ENCODE measurements around the gene MFSD1.

Gene MFSD1

DNA sequence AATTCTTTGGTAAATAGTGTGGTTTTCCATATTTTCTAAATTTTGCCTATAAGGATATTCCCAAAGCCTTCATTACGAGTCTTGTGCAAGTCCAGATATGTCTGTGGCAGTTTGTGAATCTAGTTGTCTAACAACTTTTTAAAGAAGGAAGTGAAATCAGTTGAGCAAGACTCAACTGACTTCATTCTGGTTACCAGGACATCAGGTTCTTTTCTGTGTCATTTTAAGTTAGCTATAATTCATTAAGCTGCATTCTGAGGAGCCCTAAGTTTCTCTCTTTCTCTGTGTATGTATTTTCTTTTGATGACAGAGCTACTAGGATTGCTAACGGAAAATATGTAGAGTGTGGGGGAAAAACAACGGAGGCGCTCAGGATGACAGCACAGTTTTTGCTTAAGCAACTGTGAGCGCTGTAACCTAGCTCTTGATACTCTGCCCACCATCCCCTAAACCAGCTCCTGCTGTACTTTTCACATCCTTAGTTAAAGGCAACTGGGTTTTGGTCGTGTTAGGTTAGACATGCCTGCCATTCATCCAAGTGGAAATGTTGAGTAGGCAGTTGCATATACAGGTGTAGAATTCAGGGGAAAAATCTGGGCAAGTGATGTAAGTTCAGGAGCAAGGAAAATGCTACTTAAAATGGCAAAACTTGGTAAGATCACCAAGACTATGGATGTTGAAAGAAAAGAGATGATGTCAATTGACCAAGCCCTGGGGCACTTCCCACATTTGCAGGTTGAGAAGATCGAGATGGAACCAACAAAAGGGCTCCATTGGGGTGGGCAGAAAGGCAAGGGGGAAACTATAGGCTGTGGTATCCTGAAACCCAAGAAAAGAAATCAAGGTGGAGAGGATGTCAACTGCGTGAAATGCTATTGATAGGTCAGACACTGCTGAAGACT lies 9.2 kb downstream of the MFSD1 start:
- no peak for DNase-seq (ENCODE audit: low read depth in 1 of 2, low spot score in 1 of 2)

DNA sequence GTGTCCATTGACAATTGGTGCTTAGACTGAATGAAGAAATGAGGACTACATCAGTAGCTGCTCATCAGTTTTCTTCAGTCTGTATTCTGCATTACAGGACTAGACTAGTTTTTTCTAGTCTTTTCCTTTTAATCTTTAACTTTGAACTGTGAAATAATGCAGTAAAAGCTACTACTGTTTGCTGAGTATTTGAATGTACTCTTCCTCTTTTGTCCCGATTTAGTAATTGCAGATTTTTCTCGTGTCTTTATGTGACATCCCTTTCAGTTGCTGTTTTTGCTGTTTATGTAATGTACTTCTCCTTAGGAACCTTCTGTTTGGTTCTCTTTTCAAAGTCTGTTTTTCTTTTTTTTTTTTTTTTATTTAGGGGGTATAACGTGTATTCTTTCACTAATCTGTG lies 17.4 kb downstream of the MFSD1 start:
- DNase-seq (ENCODE audit: low read depth in 1 of 2, low spot score in 1 of 2), result no peak

DNA sequence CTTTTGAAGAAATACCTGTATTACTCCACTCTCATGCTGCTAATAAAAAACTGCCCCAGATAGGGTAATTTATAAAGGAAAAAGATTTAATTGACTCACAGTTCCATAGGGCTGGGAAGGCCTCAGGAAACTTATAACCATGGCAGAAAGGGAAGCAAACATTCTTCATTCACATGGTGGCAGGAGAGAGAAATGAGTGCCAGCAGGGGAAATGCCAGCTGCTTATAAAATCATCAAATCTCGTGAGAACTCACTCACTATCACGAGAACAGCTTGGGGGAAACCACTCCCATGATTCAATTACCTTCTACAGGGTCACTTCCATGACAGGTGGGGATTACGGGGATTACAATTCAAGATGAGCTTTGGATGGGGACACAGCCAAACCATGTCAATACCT lies 18.7 kb downstream of the MFSD1 start:
- no peak for DNase-seq (ENCODE audit: low read depth in 1 of 2, low spot score in 1 of 2)

DNA sequence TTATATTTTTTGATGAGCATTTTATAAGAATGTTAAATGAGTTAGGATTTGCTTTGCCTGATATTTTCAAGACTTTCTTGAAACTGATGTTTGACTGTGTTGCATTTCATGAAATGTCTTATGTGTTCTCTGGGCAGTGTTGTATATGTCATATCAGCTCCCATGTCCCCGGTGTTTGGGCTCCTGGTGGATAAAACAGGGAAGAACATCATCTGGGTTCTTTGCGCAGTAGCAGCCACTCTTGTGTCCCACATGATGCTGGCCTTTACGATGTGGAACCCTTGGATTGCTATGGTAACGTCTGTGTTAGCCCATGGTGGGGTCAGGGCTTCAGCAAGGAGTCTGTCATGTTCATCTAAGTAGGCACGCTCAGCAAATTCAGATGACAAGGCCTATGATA lies 20.0 kb downstream of the MFSD1 start:
- no peak for DNase-seq (ENCODE audit: low read depth in 1 of 2, low spot score in 1 of 2)

DNA sequence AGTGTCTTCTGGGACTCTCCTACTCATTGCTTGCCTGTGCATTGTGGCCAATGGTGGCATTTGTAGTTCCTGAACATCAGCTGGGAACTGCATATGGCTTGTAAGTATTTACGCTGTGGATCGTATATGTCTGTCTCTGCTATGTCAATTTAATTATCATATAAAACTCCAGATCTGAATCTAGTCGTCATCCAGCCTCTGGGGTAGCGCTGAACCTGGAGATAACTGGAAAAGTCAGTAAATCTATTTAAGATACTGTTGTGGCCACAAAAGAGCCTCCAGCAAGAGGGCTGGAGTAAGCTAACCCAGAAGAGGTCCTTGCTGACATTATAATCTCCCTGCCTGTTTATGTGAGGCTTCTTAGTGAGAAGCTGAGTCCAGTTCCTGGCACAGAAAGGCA lies 21.6 kb downstream of the MFSD1 start:
- DNase-seq (ENCODE audit: low read depth in 1 of 2, low spot score in 1 of 2), result no peak

DNA sequence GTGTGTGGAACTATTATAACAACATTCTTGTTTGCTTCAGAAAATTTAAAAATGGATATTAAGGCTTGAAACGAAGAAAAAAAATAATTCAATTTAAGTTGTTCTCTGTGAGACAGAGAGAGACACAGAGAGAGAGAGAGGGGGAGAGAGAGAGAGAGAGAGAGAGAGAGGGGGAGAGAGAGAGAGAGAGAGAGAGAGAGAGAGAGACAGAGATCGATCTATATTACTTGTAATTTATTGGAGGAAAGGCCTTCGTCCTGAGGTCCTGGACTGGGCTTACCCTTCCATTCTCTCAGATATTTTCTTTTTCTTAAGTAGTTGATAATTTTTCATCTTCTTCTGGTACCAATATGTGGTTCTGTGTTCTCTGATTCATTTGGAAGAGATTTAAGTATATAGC lies 25.9 kb downstream of the MFSD1 start:
- DNase-seq (ENCODE audit: low read depth in 1 of 2, low spot score in 1 of 2), result no peak

DNA sequence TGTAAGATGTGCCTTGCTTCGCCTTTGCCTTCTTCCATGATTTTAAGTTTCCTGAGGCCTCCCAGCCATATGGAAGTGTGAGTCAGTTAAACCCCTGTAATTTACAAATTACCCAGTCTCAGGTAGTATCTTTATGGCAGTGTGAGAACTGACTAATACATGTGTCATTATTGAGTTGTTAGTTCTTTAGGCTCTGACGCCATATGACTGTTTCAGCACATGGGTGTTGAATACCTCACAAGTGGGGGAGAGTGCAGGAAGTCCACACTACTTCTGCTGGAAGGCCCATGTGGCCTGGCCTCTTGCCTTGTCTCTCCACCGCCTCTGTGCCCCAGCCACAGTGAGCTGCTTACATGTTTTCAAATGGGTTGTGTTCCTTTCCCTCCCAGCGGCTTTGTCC lies 28.5 kb downstream of the MFSD1 start:
- DNase-seq (ENCODE audit: low read depth in 1 of 2, low spot score in 1 of 2), result no peak

DNA sequence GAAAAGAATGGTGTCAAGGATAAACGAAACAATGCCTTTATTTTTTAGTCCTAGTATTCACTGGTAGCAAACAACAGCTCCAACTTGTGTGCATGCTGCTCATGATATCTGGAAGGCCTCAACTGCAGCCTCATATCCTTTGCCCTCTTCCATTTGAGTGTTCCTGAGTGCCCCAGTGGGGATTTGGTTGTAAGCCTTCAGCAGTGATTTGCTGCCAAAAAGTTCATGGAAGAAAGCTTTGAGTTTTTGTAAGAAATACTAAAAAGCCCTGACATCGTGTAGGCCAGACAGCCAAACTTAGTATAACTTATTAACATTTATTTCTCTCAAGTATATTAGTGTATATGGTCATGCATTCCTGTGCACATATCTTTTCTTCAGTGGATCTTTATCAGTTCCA lies 30.0 kb downstream of the MFSD1 start:
- no peak for DNase-seq (ENCODE audit: low read depth in 1 of 2, low spot score in 1 of 2)

DNA sequence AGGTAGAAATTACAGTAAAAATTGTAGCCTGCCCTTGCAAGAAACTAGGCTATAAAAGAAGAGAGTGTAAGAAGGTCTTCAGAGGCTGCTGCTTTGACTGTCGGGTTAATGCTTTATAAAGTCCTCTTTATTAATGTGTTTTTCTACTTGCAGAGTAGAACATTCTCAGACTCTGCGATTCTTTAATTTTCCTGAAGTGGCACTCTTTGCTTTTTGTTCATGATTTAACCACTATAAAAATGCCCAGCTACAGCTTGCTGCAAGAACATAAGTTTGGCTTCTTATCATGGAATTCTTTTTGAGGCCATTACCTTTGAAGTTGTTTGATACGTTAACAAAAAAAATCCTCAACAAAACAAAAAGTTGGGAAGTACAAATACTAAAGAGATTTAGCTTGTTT lies 33.8 kb downstream of the MFSD1 start:
- no peak for DNase-seq (ENCODE audit: low read depth in 1 of 2, low spot score in 1 of 2)

DNA sequence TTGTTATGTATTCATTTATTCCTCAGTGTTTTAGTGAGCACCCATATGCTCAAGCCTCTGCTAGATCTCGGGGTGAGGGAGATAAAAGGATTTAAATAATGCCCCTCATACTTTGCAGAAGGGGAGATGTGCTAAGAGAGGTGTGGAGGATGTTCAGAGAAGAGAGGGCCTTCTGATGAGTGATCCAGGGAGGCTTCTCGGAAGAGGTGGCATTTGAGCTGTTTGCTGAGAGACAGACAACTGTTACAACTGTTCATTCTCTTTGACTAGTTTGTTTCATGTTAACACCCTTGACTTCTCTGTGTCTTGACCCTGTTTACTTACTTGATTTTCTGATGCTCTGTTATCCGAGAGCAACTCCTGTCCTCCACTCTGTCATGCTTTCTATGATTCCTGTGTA lies 34.5 kb downstream of the MFSD1 start:
- no peak for DNase-seq (ENCODE audit: low read depth in 1 of 2, low spot score in 1 of 2)

DNA sequence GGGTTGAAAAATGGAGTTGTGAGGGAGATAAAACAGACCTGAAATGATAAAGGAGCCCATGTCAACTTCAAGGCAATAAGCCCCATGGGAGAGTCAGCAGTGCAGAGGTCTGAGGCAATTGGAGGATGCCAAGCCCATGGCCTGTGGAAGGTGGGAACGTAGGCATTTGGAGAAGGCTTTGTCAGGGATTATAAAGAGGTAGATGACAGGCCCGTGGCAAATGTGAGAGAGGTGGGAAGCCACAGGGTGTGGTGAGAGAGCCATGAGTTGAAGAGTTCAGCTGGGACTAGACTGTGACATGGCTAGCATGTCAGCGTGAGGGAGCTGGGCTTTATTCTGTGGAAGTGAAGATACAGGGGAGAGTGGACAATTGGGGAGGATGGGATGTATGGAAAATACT lies 35.4 kb downstream of the MFSD1 start:
- DNase-seq (ENCODE audit: low read depth in 1 of 2, low spot score in 1 of 2), result no peak

DNA sequence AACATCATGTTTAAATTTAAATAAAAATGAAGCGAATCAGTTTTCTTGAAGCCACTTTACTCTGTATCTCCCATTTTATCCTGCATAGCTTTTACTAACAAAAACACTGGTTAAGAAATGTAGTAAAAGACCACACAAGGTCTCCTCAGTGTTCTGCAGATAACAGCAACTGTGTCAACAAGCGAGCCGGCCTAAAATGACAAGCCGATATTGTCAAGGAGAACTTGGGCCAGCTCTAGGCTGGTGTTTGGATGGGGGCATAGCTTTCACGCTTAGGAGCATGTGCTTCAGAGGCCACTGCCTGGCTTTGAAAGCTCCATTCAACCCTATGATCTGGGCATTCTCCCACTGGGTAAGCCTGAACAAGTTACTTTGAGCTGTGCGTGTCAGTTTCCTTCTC lies 38.1 kb downstream of the MFSD1 start:
- DNase-seq (ENCODE audit: low read depth in 1 of 2, low spot score in 1 of 2), result no peak

DNA sequence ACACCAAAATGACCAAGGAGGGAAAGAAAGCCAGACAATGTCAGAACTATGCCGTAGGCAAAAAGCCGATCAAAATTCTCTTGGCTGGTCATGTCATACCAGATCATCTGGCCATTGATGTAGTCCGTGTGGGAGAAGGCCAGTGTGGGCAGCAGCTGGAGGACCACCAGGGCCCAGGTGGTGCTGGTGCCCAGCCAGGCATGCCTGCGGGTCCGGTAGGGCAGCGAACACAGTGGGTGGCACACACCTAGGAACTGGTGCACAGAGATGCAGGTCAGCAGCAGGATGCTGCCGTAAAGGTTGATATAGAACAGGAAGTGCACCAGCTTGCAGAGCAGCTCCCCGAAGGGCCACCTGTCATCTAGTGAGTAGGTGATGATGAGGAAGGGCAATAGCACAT lies 39.5 kb downstream of the MFSD1 start:
- no peak for DNase-seq (ENCODE audit: low read depth in 1 of 2, low spot score in 1 of 2)

DNA sequence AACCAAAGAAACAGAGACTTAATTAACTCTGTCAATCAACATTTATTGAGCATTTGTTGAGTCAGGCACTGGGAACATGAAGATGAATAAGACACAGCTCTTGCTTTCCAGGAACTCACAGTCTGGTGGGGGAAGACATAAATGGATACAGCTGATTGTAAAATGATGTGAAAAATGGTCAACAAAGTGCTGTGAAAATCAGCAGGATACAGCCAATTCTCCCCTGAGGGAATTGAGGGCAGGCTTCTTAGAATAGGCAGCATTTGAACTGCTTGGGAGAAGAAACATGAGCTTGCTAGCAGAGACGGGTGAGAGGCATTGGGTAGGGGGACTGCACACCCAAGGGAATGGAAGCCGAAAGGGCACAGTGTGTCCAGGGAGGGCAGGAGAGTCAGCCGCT lies 41.1 kb downstream of the MFSD1 start:
- DNase-seq (ENCODE audit: low read depth in 1 of 2, low spot score in 1 of 2), result no peak

DNA sequence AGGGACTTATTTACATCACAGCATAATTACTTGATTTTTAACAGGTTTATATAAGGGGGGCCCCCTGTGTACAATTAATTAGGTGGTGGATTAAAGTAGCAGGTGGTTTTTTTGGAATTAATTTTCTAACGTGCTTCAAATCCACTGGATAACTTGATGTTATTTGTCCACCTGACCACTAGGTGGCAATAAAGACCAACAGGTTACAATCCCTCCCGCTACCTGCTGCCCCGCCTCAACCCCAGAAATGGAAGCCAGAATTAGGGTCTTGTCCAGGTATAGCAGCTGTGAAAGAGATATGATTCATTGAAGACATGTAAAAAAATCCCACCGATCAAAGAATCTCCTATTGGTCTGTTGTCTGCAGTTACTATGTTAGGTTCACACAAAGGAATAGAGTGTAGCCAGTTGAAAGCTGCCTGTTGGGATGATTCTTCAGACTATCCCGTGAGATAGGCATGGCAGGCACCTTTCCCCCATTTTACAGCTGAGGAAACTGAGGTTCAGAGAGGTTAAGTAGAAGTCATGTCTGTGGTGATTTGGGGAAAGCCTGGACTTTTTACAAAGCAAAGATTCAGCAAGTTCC lies 44.0 kb downstream of the MFSD1 start:
- DNase-seq (ENCODE audit: low read depth in 1 of 2, low spot score in 1 of 2), result no peak

DNA sequence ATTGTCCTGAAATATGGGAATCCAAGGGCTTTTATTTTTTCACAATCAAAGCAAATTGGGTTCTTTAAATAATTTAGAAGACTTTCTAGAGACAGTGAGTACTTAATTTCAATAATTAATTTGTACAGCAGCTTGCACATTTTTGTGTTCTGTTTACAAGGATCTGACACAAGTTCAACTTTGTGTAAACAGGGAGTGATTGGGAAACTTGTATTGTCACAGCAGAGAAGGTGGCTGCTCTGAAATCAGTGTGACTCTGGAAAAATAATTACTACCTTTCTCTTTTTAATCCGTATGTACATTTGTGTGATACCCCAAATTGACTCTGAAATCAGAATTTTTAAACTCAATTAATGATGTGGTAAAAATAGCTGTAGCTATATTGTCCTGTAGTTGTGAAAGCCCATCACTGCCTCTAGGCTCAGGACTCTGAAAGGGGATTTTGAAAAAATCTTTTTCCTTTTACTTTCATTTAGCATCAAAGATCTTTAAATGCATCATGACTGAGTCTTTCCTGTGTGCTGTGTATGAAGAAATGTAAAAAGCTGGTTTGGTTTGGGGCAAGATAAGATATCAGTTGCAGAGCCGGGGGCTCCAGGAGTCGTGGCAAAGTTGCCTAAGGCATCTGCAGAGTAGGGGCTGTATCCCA lies 45.1 kb downstream of the MFSD1 start:
- DNase-seq (ENCODE audit: low read depth in 1 of 2, low spot score in 1 of 2), result no peak

DNA sequence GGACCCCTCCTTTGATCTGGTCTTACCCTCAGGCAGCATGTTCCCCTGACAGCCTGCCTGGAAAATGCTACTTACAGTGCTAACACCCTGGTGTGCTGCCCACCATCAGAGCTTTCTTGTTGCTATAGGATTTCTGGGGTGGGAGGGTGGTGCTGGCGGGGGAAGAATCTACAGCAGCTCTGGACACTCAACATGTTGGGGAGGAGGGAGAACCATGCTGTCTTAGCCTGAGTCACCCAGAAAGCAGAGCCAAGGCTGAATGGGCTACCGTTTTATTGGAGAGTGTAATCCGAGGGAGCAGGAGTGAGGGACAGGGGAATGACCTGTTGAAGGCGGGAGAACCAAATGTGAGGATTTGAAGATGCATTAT lies 45.6 kb downstream of the MFSD1 start:
- no peak for DNase-seq (ENCODE audit: low read depth in 1 of 2, low spot score in 1 of 2)

DNA sequence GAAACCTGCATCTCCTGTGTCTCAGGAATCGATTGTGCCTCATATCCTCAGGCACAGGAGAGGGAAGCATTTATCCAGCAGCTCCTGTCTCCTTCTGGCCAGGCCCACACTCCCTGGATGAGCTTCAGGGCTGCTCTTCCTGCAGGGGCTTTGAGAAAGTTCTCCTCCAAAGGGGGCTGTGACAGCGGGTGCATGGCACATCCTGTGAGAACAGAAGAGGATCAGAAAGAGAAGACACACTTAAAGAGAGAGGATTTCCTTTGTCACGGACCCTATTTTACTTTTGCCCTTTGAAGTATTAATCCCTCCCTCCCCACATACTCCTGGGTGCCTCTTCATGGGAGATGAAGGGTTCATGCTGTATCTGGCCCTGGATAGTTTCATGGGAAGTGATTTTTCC lies 46.0 kb downstream of the MFSD1 start:
- no peak for DNase-seq (ENCODE audit: low read depth in 1 of 2, low spot score in 1 of 2)

DNA sequence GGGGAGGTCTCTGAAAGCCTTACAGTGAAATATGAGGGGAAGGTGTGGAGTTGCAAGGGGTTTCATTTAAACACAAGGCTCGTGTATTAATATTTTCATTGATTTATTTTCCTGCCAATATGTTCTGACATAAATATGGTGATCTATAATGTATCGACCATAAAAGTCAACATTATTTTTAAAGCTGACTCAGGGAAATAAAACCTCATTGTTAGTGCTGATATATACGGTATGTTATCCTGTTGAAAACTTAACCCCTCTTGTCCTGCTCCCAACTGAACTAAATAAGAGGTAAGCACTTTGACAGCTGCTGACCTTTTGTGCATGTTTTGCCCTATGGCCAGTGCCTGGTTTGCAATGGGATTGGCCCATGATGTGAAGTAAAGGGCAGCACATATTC lies 47.9 kb downstream of the MFSD1 start:
- no peak for DNase-seq (ENCODE audit: low read depth in 1 of 2, low spot score in 1 of 2)

DNA sequence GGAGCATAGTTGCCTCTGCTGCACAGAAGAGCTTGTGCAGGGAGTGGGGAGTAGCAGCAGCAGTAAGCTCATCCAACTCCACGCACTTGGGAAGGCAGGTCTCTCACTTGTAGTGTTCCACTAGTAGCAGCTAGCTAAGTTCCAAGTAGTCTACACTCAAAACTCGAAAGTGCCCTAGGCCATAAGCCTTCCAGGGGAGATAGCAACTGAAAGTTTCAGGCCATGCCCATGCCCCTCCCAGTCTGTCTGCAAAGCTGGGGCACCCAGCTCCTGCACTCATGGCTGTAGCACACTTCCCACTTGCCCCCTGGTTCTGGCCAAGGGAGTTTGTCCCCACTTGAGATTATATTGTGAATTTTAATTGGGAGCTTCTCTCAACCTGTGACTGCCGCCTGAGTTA lies 57.5 kb downstream of the MFSD1 start:
- DNase-seq (ENCODE audit: low read depth in 1 of 2, low spot score in 1 of 2), result no peak

DNA sequence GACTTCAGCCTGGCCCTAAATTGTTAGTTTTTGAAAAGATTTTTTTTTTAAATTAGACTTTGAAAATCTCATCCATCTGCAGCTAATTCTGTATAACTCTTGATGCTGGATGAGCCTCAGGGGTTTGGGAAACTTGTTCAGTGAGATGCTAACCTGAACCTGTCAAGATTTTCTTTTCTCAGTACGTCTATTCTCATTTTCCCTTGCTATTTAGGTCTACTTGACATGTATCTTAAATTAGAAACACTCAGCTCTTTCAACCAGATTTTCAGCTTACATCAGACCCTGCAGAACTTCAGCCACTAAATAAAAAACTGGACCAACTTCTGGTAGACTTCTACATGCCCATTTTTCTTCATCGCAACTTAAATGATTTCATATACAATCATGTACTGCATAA lies 61.4 kb downstream of the MFSD1 start:
- no peak for DNase-seq (ENCODE audit: low read depth in 1 of 2, low spot score in 1 of 2)

DNA sequence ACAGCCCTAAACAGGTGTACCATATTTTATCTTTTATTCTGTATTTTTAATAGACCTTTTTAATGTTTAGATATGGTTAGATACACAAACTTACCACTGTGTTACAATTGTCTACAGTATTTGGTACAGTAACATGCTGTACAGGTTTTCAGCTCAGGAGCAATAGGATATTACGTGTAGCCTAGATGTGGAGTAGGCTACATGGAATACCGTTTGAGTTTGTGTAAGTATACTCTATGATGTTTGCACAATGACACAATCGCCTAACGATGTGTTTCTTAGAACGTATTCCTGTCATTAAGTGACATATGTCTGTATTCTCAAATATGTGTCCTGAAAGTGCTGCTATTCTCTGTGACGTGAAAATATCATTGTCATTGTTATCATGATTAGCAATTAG lies 62.6 kb downstream of the MFSD1 start:
- no peak for DNase-seq (ENCODE audit: low read depth in 1 of 2, low spot score in 1 of 2)

DNA sequence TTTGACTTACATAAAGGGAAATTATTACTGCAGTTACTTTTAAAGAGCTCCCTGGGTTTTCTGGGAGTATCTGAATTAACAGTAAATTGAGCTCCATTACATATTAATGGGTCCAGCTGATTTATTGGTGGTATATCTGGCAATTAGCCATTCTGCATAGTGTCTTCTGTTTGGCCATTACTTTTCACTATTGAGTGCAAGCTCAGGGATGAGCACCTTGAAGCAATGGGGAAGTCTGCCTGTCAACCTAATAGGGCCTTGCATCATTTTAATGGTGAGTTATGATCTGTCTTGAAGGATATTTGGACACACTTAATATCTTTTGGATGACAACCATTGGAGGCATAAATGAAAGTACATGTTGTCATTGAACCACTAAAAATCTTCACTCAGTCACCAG lies 73.8 kb downstream of the MFSD1 start:
- no peak for DNase-seq (ENCODE audit: low read depth in 1 of 2, low spot score in 1 of 2)

Data from stimulated activated CD4-positive, alpha-beta T cell treated with anti-CD3 and anti-CD28 coated beads, Interleukin-15, amount 100 ng/mL, for 1 hour (primary cell).